Stimulated activated memory B cell treated with anti-CD40 and anti-IgM and Interleukin-4, amounts not matched to agents 10 μg/mL and 1 μg/mL and 100 μg/mL, for 72 hours (primary cell): ENCODE measurements around the gene CIT.
A peak's percentile ranks its signal among the peaks of the same experiment; 100 is the strongest.
"Not testable (repeated sequence)": the region's sequence is repeated elsewhere in the genome, so short reads cannot be mapped to it uniquely, and the experiment has no call there.

Experiments used
- ATAC-seq: fragments of 150-1000 bp; cut with Tn5 transposase; 2 replicates; pipeline ENCODE4 v1.10.0; 2021
- H3K27ac Mint-ChIP-seq: one replicate; pipeline ENCODE4 v1.8.0; 2022; ENCODE audit warnings: mild to moderate bottlenecking, mixed read lengths
- H3K27me3 Mint-ChIP-seq: one replicate; pipeline ENCODE4 v1.8.0; 2022; ENCODE audit warnings: mixed read lengths
- H3K36me3 Mint-ChIP-seq: one replicate; pipeline ENCODE4 v1.8.0; 2022; ENCODE audit warnings: mixed read lengths
- H3K4me1 Mint-ChIP-seq: one replicate; pipeline ENCODE4 v1.8.0; 2022; ENCODE audit warnings: mixed read lengths
- H3K4me3 Mint-ChIP-seq: one replicate; pipeline ENCODE4 v1.8.0; 2022; ENCODE audit warnings: mild to moderate bottlenecking, moderate library complexity, mixed read lengths
- H3K9me3 Mint-ChIP-seq: one replicate; pipeline ENCODE4 v1.8.0; 2022; ENCODE audit warnings: mixed read lengths

The CIT gene

DNA sequence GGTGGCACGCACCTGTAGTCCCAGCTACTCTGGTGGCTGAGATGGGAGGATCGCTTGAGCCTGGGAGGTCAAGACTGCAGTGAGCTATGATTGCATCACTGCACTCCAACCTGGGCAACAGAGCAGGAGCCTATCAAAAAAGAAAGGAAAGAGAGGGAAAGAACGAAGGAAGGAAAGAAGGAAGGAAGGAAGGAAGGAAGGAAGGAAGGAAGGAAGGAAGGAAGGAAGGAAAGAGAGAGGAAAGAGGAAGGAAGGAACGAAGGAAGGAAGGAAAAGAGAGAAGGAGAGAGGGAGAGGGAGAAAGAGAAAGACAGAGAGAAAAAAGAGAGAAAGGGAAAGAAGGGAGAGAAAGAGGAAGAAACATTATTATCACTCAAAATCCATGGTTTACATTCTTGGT is 6.7 kb upstream of the CIT start:
- not testable (repeated sequence) for H3K36me3 Mint-ChIP-seq, ATAC-seq, H3K4me1 Mint-ChIP-seq, H3K27ac Mint-ChIP-seq, H3K9me3 Mint-ChIP-seq, H3K4me3 Mint-ChIP-seq
- H3K27me3 Mint-ChIP-seq, result peaks cover 44% of the 10 kb centered on the region

DNA sequence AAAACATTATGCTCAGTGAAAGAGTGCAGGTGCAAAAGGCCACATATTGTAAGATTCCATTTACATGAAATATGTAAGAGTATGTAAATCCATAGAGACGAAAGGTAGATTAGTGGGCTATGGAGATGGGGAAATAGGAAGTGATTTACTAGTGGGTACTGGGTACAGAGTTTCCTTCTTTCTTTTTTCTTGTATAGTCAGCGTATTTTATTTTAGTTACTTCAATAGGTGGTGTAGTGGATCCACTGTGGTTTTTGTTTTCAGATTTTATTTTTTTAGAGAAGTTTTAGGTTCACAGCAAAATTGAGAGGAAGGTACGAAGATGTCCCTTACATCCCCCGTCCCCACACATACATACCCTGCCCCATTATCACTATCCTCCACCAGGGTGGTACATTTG is 6.1 kb upstream of the CIT start:
- H3K27ac Mint-ChIP-seq, result no peak overlapping the region
- ATAC-seq, result no peak
- H3K36me3 Mint-ChIP-seq, result no peaks in the 10 kb centered on the region
- no peak overlapping the region for H3K4me3 Mint-ChIP-seq
- H3K27me3 Mint-ChIP-seq, result peaks cover 38% of the 10 kb centered on the region
- no peaks in the 10 kb centered on the region for H3K9me3 Mint-ChIP-seq
- no peaks in the 10 kb centered on the region for H3K4me1 Mint-ChIP-seq

DNA sequence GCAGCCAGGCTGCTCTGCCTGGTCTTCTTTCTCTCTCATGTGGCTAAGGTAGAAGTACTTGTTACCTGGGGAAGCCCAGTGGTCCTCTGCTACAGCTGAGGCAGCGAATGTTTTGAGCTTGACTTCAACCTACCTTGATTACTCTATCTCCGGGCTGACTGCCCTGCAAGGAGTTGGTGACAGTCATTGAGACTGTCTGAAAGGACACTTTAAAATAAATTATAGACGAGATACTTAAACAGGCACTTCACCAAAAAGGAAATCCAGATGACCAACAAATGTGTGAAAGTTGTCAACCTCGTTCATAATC is 474 bp upstream of the CIT start:
- Mint-ChIP-seq H3K27me3 (peaks cover 3% of the 10 kb centered on the region), H3K27ac (peak overlapping the region; percentile 72), H3K4me1 (peaks cover 14% of the 10 kb centered on the region), H3K36me3 (no peaks in the 10 kb centered on the region), H3K4me3 (peak overlapping the region; percentile 82), H3K9me3 (no peaks in the 10 kb centered on the region)
- ATAC-seq, result no peak

DNA sequence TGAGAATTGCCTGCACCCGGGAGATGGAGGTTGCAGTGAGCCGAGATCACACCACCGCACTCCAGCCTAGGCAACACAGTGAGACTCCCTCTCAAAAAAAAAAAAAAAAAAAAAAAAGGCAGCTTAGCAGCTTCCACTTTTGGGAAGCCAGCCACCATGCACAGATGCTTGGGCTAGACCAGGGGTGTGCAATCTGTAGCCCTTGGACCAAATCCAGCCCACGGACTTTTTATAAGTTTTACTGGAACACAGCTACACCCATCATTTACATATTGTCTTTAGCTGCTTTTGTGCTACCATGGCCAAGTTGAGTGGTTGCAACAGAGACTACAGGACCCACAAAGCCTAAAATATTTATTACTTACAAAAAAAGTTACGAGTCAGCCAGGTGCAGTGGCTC is 6.7 kb downstream of the CIT start:
- Mint-ChIP-seq H3K36me3 (no peaks in the 10 kb centered on the region), H3K4me3 (no peak overlapping the region), H3K27ac (no peak overlapping the region), H3K27me3 (no peaks in the 10 kb centered on the region), H3K4me1 (no peaks in the 10 kb centered on the region), H3K9me3 (no peaks in the 10 kb centered on the region)
- no peak for ATAC-seq

DNA sequence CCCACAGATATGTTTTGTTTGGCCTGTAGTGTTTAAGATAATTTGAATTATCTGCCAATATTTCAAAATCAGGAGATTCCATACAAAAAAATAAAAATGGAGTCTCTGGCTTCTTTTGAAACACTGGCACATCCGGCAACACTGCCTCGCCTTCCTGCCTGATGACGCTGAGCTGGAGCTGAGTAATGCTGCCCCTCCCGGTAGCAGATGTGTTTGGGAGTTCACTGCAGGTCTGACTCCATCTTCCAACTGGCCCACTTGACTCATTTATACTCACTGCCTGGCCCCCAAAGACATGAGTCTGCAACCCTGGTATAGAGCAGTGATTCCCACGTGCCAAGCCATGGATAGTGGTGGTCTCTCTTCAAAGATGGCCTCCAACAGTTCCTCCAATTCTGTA is 7.4 kb downstream of the CIT start:
- Mint-ChIP-seq H3K27ac (no peak overlapping the region), H3K4me1 (no peaks in the 10 kb centered on the region), H3K36me3 (no peaks in the 10 kb centered on the region), H3K27me3 (no peaks in the 10 kb centered on the region), H3K9me3 (no peaks in the 10 kb centered on the region), H3K4me3 (no peak overlapping the region)
- ATAC-seq, result no peak

DNA sequence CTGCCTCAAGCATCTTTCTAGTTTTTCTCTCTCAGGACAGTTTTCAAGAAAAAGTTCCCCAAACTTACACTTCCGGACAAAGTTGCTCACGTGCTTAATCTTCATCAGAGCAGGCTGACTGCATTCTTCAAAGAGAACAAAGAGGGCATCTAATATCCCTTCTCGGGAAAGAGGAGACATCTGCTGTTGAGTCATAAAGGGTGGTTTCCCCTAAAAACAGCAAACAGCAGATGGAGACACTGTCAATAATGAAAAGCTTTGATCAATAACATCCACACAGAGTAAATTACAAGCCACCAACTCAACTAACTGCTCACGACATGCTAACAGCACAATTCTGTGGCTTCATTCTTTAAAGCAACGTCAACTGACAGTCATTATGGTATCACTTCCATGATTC is 8.1 kb downstream of the CIT start:
- Mint-ChIP-seq H3K9me3 (no peaks in the 10 kb centered on the region), H3K4me1 (no peaks in the 10 kb centered on the region), H3K4me3 (no peak overlapping the region), H3K27ac (no peak overlapping the region), H3K36me3 (no peaks in the 10 kb centered on the region), H3K27me3 (no peaks in the 10 kb centered on the region)
- ATAC-seq, result no peak

DNA sequence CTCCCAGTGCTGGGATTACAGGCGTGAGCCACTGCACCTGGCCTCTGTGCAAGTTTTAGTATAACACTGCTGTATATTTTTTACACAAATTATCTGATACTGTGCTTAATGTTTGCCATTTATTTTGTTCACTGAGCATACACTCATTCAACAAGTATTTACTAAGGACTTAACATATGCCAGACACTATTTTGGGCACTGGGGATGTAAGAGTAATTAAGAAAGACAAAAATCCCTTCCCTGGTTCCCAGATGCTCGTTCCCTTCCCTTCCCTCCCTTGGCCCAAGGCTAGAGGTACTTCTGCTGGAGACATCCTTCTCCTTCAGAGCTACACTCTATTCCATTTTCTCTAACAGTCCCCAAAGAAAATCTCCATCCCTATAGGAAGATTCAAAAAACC is 12.5 kb downstream of the CIT start:
- ATAC-seq, result no peak
- Mint-ChIP-seq H3K36me3 (no peaks in the 10 kb centered on the region), H3K9me3 (no peaks in the 10 kb centered on the region), H3K4me1 (no peaks in the 10 kb centered on the region), H3K27ac (no peak overlapping the region), H3K4me3 (no peak overlapping the region), H3K27me3 (no peaks in the 10 kb centered on the region)

DNA sequence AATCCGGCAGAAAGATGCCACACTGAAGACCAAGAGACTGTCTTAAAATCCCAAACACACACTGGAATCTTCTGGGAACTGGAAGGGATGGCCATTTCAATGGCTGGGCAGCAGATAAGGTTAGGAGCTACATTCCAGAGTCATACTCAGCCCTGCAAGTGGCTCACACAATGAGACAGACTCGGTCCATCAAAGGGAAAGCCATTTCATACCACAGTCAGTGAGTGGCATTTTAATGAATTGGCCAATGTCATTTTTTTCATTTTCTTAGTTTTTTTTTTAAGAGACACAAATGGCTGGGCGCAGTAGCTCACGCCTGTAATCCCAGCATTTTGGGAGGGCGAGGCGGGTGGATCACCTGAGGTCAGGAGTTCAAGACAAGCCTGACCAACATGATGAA is 17.9 kb downstream of the CIT start:
- ATAC-seq, result no peak
- peaks cover 5% of the 10 kb centered on the region for H3K36me3 Mint-ChIP-seq
- no peaks in the 10 kb centered on the region for H3K4me1 Mint-ChIP-seq
- H3K27me3 Mint-ChIP-seq, result no peaks in the 10 kb centered on the region
- no peak overlapping the region for H3K27ac Mint-ChIP-seq
- no peak overlapping the region for H3K4me3 Mint-ChIP-seq
- H3K9me3 Mint-ChIP-seq, result no peaks in the 10 kb centered on the region

DNA sequence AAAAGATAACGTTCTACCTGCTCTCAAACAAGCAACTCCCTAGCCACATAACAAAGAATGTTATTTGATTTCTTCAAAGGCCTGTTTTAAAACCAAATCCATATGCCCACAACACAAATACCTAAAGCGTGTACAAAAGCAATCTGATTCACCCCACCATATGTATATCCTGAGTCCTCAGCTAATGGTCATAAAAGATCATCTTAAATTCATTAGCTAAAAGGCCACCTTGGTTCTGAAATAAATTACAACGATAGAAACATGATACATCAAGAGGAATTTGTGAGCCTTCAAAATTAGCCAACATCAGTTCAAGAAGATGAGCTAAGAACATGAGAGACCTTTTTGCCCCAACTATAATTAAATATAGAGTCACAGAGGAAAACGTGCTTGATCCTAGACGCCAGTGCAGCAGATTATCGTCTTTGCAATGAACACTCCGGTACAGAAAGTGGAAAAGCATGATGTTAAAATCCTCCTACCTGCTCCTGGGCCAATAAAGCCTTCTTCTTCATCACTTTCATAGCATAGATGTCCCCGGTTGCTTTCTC is 20.0 kb downstream of the CIT start:
- H3K4me3 Mint-ChIP-seq, result no peak overlapping the region
- no peaks in the 10 kb centered on the region for H3K4me1 Mint-ChIP-seq
- no peaks in the 10 kb centered on the region for H3K27me3 Mint-ChIP-seq
- no peak overlapping the region for H3K27ac Mint-ChIP-seq
- ATAC-seq, result no peak
- H3K9me3 Mint-ChIP-seq, result no peaks in the 10 kb centered on the region
- H3K36me3 Mint-ChIP-seq, result peaks cover 5% of the 10 kb centered on the region

DNA sequence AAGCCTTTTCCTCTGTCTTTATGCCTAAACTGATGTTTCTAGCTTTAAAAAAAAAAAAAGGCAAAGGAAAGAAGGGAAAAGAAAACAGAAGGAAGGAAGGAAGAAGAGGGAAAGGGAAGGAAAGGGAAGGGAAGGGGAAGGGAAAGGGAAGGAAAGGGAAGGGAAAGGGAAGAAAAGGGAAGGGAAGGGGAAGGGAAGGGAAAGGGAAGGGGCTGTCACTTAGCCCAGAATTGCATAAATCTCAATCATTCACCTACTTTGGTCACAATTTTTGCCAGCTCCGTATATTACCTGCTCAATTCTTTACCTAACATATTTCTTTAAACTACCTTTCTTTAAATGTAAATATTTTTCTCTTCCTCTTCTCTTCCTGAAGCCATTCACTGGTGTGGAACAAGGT is 26.8 kb downstream of the CIT start:
- ATAC-seq, result no peak
- Mint-ChIP-seq H3K9me3 (no peaks in the 10 kb centered on the region), H3K27ac (no peak overlapping the region), H3K36me3 (peaks cover 5% of the 10 kb centered on the region), H3K4me3 (no peak overlapping the region), H3K4me1 (no peaks in the 10 kb centered on the region), H3K27me3 (no peaks in the 10 kb centered on the region)

DNA sequence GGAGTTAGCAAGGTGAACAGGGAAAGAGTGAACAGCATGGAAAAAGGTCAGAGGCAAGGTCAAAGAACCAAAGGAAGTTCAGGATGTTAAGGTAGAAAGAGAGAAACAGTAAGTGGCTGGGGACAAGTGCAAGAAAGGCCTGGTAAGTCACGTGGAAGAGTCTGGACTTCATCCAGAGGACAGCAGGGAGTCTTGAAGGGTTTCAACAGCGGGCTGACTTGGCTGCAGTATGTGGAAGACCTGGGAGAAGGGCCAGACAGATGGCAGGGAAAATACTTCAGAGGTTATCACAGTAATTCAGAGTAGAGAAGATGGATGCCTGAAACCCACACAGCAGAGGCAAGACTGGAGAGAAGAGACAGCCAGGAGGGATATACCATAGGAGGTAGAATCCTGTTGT is 34.0 kb downstream of the CIT start:
- no peaks in the 10 kb centered on the region for H3K27me3 Mint-ChIP-seq
- no peak for ATAC-seq
- peaks cover 6% of the 10 kb centered on the region for H3K9me3 Mint-ChIP-seq
- H3K27ac Mint-ChIP-seq, result no peak overlapping the region
- peaks cover 11% of the 10 kb centered on the region for H3K4me1 Mint-ChIP-seq
- peaks cover 21% of the 10 kb centered on the region for H3K36me3 Mint-ChIP-seq
- no peak overlapping the region for H3K4me3 Mint-ChIP-seq

DNA sequence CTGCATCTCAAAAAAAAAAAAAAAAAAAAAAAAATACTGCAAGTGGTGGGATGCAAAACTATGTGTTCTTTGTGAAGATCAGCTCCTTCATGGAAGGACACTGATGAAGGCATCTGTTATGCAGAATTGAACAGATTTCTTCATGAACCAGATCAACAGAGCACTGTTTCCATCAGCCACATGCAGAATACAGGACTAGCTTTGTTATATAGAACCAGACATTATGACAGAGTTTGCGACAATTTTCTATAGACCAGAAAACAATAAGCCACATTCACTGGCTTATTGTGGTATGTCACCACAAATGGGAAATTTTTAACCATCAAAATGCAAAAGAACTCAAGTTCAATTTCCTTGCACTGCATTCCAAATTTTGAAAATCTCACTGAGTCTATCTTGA is 34.7 kb downstream of the CIT start:
- Mint-ChIP-seq H3K27me3 (no peaks in the 10 kb centered on the region), H3K4me3 (no peak overlapping the region), H3K36me3 (peaks cover 21% of the 10 kb centered on the region), H3K27ac (no peak overlapping the region), H3K9me3 (peaks cover 6% of the 10 kb centered on the region), H3K4me1 (peaks cover 11% of the 10 kb centered on the region)
- ATAC-seq, result no peak

DNA sequence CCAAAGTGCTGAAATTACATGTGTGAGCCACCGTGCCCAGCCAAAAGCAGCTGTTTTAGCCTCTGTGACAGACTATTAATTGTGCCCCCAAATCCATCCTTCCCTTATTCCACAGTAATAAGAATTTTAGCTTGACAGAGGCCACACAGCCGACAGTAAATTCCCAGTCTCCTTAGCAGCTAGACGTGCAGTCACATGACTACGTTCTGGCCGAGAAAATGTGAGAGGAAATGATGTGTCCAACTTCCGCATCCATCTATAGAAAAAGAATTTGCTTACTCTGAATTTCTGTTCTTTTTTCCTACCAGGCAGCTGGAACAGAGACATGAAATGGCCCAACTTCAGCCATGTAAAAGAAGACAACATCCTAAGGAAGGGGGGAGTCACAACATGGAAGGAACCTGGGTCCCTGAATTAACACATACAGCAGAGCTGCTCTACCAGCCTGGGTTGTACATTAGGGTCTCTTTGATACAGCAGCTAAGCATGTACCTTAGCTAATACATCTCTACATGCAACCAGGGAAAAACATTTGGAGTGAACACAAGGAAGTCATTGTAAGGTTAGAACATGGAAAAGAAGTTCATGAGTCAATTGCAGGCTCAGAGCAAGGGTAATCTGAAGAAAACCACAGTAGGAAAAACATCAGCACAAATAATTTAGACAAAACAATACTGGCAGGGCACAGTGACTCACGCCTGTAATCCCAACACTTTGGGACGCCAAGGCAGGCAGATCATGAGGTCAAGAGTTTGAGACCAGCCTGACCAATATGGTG is 35.5 kb downstream of the CIT start:
- H3K36me3 Mint-ChIP-seq, result peaks cover 21% of the 10 kb centered on the region
- H3K27me3 Mint-ChIP-seq, result no peaks in the 10 kb centered on the region
- H3K4me3 Mint-ChIP-seq, result no peak overlapping the region
- peaks cover 6% of the 10 kb centered on the region for H3K9me3 Mint-ChIP-seq
- H3K4me1 Mint-ChIP-seq, result peaks cover 11% of the 10 kb centered on the region
- H3K27ac Mint-ChIP-seq, result no peak overlapping the region
- ATAC-seq, result no peak

DNA sequence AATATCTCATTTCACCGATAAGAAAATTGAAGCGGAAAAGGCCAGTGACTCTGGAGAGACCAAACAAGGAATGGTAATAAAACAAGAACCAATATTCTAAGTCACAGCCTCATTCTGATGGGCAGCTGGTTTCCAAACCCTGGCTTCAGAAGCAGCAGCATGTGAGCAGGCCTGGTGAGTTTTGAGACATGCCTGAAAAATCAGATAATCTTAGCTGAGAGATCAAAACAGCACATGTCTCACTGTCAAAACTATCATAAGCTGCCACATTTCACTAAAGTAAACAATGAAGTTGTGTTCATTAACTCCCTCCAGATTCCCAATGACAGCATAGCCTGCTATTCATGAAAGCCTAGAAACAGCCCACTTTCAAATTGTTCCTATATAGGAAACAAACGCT is 36.5 kb downstream of the CIT start:
- Mint-ChIP-seq H3K9me3 (peaks cover 6% of the 10 kb centered on the region), H3K4me3 (no peak overlapping the region), H3K27me3 (no peaks in the 10 kb centered on the region), H3K27ac (no peak overlapping the region), H3K36me3 (peaks cover 21% of the 10 kb centered on the region), H3K4me1 (peaks cover 11% of the 10 kb centered on the region)
- ATAC-seq, result no peak

DNA sequence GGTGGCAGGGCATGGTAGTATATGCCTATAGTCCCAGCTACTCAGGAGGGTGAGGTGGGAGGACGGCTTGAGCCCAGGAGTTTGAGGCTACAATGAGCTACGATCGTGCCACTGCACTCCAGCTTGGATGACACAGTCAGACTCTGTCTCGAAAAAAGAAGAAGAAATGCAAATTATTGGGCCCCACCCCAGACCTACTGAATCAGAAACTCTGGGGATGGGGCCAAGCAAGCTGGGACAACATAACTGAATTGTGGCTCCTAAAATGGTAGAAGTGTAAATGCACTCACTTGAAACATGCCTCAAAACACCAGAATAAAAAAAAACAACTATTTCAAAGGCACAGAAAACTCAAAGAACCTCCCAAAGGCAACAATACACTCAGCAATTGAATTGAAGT is 37.0 kb downstream of the CIT start:
- Mint-ChIP-seq H3K36me3 (peaks cover 21% of the 10 kb centered on the region), H3K27ac (no peak overlapping the region), H3K27me3 (no peaks in the 10 kb centered on the region), H3K9me3 (peaks cover 6% of the 10 kb centered on the region), H3K4me1 (peaks cover 11% of the 10 kb centered on the region), H3K4me3 (no peak overlapping the region)
- ATAC-seq, result no peak

DNA sequence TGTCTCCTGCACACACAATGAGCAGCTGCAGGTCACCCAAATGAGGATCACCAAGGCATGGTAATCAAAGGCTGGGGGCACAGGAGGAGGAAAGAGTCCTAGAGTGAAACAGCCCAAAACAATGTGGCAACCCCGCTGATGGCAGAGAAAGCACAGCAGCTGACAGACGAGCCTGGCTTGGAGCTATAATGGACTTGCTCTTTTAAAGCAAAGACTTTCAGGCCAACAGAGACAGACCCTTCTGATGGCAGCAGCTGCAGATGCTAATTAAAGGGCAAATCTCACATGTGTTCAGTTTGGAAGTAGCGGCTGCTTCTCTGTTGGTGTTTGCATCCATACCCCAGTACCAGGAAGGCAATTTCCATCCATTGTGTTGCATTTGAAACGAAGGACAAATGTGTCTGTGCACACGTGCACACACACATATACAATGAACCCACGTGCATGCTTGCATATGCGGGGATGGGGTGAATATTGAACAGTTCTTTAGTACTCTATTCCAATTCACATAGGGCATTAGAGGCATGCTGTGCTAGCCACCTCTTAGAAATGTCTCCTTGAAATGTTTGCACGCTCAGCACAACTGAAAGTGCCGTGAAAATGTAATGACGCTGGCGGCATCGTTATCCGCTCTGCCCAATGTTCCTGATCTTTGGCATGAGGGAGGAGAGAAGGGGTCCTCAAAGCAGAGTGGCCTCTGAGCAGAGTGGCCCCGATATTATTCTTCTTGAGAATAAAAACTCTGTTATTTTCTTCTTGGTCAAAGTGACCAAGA is 38.1 kb downstream of the CIT start:
- H3K9me3 Mint-ChIP-seq, result peaks cover 6% of the 10 kb centered on the region
- ATAC-seq, result no peak
- H3K4me3 Mint-ChIP-seq, result no peak overlapping the region
- H3K27me3 Mint-ChIP-seq, result no peaks in the 10 kb centered on the region
- H3K4me1 Mint-ChIP-seq, result peaks cover 11% of the 10 kb centered on the region
- no peak overlapping the region for H3K27ac Mint-ChIP-seq
- H3K36me3 Mint-ChIP-seq, result peaks cover 21% of the 10 kb centered on the region
